ENCODE data around the gene C2CD4B.

GRCh38 chr15:62209322-62209721 is 44.2 kb upstream of the C2CD4B start:
- no peak for TF ChIP-seq CTCF (IDR thresholded peaks at IDR 0.05)
- no peak for TF ChIP-seq POLR2A (IDR thresholded peaks at IDR 0.05)

Measured in thyroid gland (tissue), 4 donors.